HG03571 (cell line): ENCODE measurements around the gene SERPINE3.

Experiments used
- ATAC-seq: cut with Tn5 transposase; IDR thresholded peaks from one replicate; pipeline ENCODE4 v1.9.1; 2021; ENCODE audit not compliant: unreplicated experiment

SERPINE3 gene

DNA sequence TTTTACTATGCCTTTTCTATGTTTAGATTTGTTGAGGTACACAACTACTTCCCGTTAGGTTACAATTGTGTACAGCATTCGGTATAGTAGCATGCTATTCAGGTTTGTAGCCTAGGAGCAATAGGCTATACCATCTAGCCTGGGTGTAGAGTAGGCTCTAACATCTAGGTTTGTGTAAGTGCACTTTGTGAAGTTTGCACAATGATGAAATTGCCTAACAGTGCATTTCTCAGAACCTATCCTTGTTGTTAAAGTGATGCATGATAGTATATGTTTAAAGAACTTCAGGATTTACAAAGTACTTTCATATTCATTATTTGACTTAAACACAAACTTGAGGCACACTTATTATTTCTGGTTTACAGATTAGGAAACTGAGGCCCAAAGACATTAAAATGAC lies 11.5 kb upstream of the SERPINE3 start:
- no peak for ATAC-seq

GRCh38 chr13:51328488-51328887 lies 11.0 kb upstream of the SERPINE3 start:
- ATAC-seq = no peak

DNA sequence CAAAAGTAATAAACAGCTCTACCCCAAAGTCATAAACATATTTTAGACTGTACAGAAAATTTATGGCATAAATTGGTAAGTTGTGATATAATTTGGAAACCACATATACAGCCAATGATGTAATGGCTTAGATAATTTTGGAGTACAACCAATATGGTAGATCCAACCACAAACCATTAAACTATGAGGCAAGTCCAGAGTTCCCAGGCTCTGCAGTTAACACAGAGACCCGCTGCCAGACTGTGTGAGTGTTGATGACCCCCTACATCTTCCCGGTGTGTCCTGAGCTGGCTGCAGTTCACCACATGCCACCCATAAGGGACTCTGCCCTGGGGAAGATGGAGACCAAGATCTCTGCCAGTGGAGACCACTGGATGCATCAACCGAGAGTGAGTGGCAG lies 9.9 kb upstream of the SERPINE3 start:
- ATAC-seq = no peak

GRCh38 chr13:51330791-51331190 lies 8.7 kb upstream of the SERPINE3 start:
- ATAC-seq = no peak

DNA sequence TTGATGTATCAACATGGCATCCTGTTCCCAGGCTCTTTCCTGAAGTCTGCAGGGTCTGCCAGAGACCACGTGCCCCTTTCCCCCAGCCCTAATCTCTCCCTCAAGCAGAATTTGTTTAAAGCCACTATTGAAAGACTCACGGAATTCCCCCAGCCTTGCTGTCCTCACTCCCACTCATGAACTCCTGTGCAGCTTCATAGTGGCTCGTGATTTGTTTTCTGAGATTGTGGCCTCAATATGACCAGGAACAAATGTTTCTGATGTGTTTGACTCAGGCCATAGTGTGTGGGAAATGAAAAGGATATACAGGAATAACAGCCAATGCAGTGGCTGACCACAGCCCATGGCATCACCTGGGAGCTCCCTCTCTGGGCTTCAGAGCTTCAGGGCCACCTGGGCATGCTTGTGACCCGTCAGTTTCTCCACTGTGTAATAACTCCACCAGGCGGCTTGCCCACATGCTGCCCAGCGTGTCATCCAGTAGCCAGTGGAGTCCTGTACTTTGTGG lies 8.1 kb upstream of the SERPINE3 start:
- ATAC-seq = no peak

DNA sequence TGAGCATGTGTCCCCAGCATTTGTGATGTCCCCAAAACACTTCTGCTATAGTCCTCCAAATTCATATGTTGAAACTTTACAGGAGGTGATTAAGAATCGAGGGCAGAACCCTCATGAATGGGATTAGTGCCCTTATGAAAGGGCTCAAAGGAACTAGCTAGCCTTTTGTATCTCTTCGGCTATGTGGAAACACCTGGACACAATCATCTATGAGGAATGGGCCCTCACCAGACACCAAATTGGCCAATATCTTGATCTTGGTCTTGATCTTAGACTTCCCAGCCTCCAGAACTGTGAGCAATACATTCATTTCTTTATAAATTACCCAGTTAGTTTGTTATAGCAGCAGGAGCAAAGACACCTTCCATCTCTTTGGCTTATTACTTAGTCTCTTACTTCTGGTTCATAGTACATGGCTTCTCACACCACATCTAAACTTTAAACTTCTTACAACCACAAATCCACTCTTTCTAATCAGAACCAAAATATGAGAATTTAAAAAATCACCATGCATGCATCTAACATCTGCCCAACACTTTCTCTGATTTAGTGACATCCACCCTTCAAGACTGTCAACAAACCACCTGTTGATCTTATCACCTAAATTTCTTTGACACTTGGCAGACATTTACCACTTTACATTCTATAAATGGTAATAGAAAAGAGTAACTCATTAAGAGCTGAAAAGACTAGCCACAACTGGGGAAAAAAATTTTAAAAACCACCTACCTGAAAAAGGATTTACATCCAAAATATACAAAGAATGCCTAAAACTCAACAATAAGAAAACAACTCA lies 6.7 kb upstream of the SERPINE3 start:
- no peak for ATAC-seq

- ATAC-seq = no peak
Observed at GRCh38 chr13:51333421-51333820, 6.1 kb upstream of the SERPINE3 start.

GRCh38 chr13:51333826-51334225 lies 5.7 kb upstream of the SERPINE3 start:
- ATAC-seq = no peak

- ATAC-seq = no peak
Observed at GRCh38 chr13:51336746-51337145, 2.7 kb upstream of the SERPINE3 start.

DNA sequence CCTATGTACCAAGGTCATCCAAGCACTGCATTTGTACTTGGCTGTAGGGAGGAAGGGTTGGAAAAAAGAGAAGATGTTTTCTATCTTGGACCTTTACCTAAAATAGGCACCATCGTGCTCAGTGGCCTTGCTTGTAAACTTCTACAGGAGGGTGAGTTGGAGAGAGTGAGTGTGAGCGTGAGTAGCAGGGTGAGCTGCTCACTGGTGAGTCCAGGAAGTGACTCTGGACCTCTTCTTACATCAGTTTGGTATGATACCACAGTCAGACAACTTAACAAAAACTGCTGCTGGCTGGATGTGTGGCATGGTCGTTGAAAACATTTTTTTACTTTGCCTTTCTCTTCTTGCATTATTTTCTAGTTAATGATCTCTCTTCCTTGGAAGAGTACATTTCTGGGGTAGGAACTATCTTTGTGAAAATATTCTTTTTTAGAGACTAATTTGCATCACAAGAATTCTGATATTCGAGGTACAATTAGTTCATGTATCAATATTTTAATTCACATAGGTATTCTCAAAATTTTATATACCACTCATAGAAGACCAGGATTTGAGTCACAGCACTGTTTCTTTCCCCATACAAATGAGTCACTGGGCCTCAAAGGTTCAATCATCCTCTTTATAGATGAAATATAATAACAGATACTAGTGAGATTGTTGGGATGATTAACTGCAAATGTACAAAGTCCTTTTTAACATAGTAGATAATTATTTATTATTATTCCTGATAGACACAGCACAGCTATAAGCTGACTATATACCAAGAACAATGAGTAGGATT lies 651 bp downstream of the SERPINE3 start:
- ATAC-seq = no peak

- ATAC-seq = no peak
Observed at GRCh38 chr13:51341232-51341631, 1.7 kb downstream of the SERPINE3 start.

- no peak for ATAC-seq
Observed at GRCh38 chr13:51341791-51342190, 2.3 kb downstream of the SERPINE3 start.

DNA sequence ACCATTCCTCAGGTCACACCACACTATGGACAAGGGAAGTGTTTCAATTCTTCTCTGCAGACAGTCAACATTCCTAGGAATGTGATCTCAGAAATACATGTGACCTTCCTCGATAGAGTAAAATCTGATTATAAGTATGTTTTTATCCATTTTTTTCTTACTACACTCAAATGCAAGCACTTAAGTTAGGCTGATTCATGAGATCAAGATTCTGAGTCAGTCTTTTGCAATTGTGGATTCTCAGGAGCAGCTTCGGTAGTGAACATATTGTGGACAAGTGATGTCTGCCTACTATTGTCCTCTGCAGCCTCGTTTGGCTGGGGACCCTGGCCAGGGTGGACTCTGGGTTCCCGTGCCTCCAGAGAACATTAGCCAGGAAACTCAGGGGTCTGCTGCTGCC lies 3.2 kb downstream of the SERPINE3 start:
- ATAC-seq = no peak

DNA sequence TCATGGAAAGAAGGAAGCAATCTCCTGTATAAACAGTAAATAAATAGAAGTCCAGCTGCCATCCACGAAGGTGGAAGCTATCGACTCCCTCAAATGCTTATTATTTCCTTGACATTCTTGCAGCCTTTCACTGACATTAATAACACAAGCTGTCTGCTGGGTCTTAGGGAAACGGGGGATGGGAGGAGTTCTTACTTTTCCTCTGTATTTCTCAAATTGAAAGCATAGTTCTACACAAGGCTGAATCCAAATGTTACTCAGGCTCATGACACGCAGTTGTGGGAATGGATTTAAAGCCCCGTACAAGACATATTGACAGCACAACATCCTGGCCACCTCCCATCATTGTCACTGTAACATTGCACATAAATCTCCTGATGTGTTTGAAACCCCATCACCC lies 4.0 kb downstream of the SERPINE3 start:
- no peak for ATAC-seq

DNA sequence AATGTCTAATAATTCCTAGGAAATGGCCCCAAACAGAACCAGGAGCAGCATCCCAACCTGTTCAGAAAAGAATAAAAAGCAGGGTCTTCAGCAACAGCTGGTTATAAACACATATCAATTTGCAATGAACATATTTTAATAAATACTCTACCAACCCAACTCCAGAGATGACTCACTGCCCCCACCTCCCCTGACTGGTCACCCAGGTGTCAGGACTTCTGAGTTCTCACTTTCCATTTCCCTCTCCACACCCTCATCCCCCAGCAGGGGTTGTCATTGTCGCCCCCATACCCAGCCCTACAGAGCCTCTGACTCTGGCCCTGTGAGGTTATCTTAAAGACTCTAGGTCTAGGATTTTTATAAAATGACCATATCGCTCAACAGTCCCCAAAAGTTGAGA lies 6.9 kb downstream of the SERPINE3 start:
- no peak for ATAC-seq

DNA sequence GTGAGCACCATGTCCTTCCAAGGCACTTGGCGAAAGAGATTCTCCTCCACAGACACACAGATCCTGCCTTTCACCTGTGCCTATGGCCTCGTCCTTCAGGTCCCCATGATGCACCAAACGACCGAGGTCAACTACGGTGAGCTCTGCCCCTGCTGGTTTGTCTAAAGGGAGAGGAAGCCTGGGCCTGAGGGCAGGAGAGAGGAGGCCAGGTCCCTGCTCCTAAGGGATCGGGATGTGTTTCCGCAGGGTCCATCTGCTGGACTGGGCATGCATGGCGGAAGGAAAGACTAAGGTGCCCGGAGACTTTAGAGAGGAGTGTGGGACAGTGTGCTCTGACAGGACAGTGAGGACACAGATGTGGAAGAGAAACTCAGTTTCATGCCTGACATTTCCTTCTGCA lies 7.6 kb downstream of the SERPINE3 start:
- no peak for ATAC-seq

DNA sequence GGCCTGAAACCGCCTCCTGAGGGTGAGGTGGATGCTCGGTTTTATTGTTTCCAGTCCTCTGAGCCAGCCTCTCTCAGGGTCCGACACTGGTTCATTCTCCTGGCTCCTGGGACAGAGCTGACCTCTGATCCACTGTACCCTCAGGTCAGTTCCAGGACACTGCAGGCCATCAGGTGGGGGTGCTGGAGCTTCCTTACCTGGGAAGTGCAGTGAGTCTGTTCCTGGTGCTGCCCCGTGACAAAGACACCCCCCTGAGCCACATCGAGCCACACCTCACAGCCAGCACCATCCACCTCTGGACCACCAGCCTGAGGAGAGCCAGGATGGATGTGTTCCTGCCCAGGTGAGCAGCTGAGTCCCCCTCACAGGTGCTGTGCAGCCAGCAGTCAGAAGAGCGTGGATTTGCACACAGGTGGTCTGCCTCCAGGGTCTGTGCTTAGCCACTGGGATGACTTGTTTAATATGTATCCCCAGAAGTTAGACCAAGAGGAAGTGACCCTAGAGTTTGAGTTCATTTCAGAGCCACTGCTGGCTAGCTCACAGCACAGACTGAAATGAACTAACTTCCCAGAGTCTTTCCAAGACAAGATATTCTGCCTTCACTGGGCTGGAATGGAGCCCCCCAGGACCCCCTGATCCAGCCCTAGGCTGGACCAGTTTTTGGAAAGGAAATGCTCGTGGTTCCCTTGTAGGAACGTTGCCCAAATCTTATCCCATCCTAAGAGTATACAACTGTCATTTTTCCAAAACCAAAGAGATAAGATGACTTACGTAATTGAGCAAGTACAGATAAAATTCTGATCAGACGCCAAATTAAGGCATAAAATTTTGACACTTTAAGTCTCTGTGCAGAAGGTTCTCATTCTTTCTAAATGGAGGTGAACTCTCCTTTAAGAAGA lies 8.8 kb downstream of the SERPINE3 start:
- no peak for ATAC-seq

GRCh38 chr13:51349016-51349415 lies 9.5 kb downstream of the SERPINE3 start:
- no peak for ATAC-seq

- no peak for ATAC-seq
Observed at GRCh38 chr13:51355217-51355616, 15.7 kb downstream of the SERPINE3 start.

DNA sequence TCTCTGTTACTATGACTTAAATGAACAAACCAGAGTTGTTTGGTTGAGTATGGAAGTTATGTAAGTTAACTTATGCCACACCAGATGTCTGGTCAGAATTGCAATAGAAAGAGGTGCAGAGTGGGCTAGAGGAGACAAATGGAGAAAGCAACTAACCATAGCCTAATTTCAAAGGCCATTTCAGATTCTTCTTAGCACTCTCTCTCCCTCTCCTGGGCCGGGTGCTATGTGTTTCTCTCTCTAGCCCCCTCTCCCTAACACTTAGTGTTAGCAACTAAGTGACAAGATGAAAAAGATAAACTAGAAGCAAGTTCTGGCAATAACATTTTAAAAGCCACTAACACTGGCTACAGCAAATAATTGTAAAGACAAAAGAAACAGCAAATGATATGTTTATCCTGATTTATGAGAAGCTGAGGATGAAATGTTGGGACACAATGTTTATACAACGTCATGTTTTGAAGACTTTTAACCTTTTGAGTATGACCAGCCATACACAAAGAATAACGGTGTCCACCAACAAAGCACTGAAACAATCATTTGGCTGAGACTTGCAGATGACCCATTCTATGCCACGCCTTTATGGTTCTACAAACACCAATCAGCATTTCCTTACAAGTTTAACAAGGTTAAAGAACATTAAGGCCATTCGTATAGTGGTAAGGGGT lies 18.6 kb downstream of the SERPINE3 start:
- no peak for ATAC-seq

- no peak for ATAC-seq
Observed at GRCh38 chr13:51359352-51359751, 19.9 kb downstream of the SERPINE3 start.
